Camera-type eye (tissue), 1 donor: ENCODE measurements around the gene KIF27. TPM values are rescaled to one million over a fixed set of nuclear protein-coding genes. Genes with fewer than 3 reads are reported as not detected.

ENCODE experiments used
- total RNA-seq: library from RNA; depleted of rRNA; stranded (reverse); fragments of >200 nt; gene quantifications from one replicate; pipeline ENCODE4 v1.2.3, GENCODE V29; 2014

Gene KIF27, protein sequence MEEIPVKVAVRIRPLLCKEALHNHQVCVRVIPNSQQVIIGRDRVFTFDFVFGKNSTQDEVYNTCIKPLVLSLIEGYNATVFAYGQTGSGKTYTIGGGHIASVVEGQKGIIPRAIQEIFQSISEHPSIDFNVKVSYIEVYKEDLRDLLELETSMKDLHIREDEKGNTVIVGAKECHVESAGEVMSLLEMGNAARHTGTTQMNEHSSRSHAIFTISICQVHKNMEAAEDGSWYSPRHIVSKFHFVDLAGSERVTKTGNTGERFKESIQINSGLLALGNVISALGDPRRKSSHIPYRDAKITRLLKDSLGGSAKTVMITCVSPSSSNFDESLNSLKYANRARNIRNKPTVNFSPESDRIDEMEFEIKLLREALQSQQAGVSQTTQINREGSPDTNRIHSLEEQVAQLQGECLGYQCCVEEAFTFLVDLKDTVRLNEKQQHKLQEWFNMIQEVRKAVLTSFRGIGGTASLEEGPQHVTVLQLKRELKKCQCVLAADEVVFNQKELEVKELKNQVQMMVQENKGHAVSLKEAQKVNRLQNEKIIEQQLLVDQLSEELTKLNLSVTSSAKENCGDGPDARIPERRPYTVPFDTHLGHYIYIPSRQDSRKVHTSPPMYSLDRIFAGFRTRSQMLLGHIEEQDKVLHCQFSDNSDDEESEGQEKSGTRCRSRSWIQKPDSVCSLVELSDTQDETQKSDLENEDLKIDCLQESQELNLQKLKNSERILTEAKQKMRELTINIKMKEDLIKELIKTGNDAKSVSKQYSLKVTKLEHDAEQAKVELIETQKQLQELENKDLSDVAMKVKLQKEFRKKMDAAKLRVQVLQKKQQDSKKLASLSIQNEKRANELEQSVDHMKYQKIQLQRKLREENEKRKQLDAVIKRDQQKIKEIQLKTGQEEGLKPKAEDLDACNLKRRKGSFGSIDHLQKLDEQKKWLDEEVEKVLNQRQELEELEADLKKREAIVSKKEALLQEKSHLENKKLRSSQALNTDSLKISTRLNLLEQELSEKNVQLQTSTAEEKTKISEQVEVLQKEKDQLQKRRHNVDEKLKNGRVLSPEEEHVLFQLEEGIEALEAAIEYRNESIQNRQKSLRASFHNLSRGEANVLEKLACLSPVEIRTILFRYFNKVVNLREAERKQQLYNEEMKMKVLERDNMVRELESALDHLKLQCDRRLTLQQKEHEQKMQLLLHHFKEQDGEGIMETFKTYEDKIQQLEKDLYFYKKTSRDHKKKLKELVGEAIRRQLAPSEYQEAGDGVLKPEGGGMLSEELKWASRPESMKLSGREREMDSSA (N-terminal part only)
- 26.2 TPM for total RNA-seq

DNA sequence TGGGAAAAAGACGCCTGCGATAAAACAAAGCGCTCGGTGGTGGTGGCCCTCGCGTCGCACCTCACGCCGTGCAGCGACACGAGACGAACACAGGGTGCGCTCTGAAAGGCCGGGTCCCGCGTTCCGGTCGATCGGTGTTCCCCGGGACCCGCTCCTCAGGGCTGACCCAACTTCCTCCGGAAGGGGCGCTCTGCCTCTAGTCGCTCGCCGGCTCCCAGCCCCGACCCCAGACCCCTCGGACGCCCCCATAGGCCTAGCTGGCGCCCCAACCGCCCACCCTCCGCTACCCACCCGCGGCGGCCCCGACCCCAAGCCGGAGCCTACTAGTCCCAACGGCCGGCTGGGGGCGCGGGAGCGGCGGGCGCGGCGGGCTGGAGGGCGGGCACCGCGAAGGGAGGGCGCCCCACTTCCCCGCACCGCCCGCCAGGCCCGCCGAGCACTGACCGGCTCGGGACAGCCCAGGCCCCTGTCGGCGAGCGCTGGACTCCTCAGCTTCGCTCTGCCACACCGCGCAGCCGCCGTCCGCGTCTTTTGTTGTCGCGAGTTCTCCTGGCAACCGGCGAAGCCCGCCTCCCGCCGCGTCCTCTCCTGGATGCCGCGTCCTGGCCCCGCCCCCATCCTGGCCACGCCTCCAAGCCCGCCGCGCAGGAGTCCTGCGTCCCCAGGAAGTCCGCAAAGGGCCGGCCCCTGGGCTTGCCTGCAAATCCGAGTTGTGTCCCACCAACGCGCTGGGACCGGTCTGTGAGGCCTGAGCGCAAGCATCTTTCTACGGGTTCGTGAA lies at the start of gene KIF27:
TSS of gene KIF27 (minus strand) at position 506 of the 781 bp plus-strand sequence. CDS start 5,841 bp downstream, outside the sequence.

GRCh38 chr9:83817356-83818278 lies 103.6 kb downstream of the KIF27 start, which contains the start of gene GKAP1:
Gene GKAP1, minus strand, starts transcription at chr9:83817769. Its CDS starts 11,252 bp downstream, at chr9:83806517.

Other genes starting within 250 kb of the KIF27 start
- gene UBQLN1, start 213.5 kb downstream of the KIF27 start, total RNA-seq: 197 TPM
- gene GKAP1, start 103.7 kb downstream of the KIF27 start, total RNA-seq: 34.0 TPM
- gene HNRNPK, start 58.8 kb upstream of the KIF27 start, total RNA-seq: 776 TPM
- 22.7 TPM for gene RMI1, start 59.4 kb upstream of the KIF27 start, total RNA-seq